ENCODE measurements around the gene EEF2K. TPM values are rescaled to one million over a fixed set of nuclear protein-coding genes. Genes with fewer than 3 reads are reported as not detected.
"Not testable (repeated sequence)": the region's sequence is repeated elsewhere in the genome, so short reads cannot be mapped to it uniquely, and the experiment has no call there.

Gene EEF2K
- total RNA-seq = 9.0 TPM

DNA sequence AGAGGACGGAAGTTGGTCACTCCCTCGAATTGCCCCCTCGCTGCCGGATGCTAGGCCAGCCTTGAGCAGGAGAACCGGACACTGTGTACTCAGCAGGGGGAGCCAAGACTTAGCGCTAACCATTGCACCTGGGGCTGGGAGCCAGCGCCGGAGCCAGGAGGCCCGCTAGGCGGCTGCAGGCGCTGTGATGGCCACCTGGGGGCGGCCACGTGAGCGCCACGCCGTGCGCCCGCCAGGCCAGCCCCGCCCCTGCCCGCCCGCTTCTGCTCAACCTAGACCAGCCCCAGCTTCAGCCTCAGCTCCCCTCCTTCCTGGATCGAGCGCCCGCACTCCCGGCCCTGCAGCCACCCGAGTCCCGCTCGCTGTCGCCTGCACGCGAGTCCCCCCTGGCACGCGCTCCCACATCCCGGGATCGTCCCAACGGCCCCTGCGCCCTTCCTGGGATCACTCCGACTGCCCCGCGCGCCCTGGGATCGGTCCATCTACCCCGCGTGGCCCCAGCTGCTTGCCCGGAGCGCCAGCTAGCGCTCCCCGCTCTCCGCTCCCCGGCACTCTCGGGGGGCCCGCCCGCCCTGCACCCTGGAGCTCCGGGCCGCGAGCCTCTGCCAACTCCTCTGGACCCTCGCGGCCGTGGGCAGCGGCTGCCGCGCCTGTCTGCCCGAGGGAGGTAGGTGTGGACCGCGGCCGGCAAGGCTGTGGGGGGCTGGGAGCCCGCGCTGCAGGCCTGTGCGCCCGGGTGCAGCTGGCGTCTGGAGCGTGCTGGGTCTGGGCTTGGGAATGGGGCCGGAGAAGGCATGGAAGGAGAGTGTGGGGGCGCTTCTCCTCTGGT, at the start of gene EEF2K:
Gene EEF2K, plus strand, starts transcription at position 266 of the 829 bp plus-strand sequence. CDS start 19,452 bp downstream, outside the sequence.
- Histone ChIP-seq H3K4me3 (ENCODE audit: low read length) (peak within 1 kb of the TSS; percentile 69), H3K4me1 (ENCODE audit: insufficient read depth, low read length) (peaks cover 34% of the 10 kb centered on the region), H3K9me3 (ENCODE audit: low read depth, low read length) (no peaks in the 10 kb centered on the region), H3K27me3 (ENCODE audit: insufficient read depth, low read length) (no peaks in the 10 kb centered on the region)

GRCh38 chr16:22161401-22161800, 44.7 kb upstream of the EEF2K start:
- Histone ChIP-seq H3K27me3 (ENCODE audit: insufficient read depth, low read length) (peaks cover 24% of the 10 kb centered on the region), H3K4me3 (ENCODE audit: low read length) (no peak overlapping the region), H3K4me1 (ENCODE audit: insufficient read depth, low read length) (peaks cover 5% of the 10 kb centered on the region), H3K9me3 (ENCODE audit: low read depth, low read length) (no peaks in the 10 kb centered on the region)

- H3K9me3 ChIP-seq (ENCODE audit: low read depth, low read length) = no peaks in the 10 kb centered on the region
- H3K4me1 ChIP-seq (ENCODE audit: insufficient read depth, low read length) = peaks cover 5% of the 10 kb centered on the region
- H3K4me3 ChIP-seq (ENCODE audit: low read length) = no peak within 1 kb of the TSS
- H3K27me3 ChIP-seq (ENCODE audit: insufficient read depth, low read length) = peaks cover 24% of the 10 kb centered on the region
Observed at GRCh38 chr16:22161999-22162655, 44.0 kb upstream of the EEF2K start, which contains the start of gene SDR42E2. Gene SDR42E2 (plus strand): TSS chr16:22162506. CDS start chr16:22165583, 3,077 bp downstream.

GRCh38 chr16:22162656-22163009, 43.4 kb upstream of the EEF2K start:
- Histone ChIP-seq H3K27me3 (ENCODE audit: insufficient read depth, low read length) (peaks cover 24% of the 10 kb centered on the region), H3K9me3 (ENCODE audit: low read depth, low read length) (no peaks in the 10 kb centered on the region), H3K4me3 (ENCODE audit: low read length) (no peak overlapping the region), H3K4me1 (ENCODE audit: insufficient read depth, low read length) (peaks cover 5% of the 10 kb centered on the region)

DNA sequence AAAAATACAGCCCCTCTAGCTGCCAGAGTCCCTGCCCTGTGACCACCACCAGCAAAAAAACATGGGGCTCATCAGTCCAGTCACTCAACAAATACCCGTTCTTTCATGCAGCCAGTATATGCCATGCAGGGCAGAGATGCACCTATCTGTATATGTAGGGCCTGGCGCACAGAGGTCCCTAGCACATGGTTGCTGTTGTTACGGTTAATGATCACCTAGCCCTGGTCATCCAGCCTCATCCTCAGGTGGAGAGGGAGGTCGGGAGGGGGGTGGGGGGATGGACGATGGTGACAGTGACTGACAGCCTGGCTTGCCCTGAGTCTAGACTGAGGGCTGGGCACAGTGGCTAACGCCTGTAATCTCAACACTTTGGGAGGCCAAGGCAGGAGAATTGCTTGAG, 42.3 kb upstream of the EEF2K start:
- Histone ChIP-seq H3K27me3 (ENCODE audit: insufficient read depth, low read length) (peaks cover 24% of the 10 kb centered on the region), H3K4me1 (ENCODE audit: insufficient read depth, low read length) (peaks cover 5% of the 10 kb centered on the region), H3K9me3 (ENCODE audit: low read depth, low read length) (no peaks in the 10 kb centered on the region), H3K4me3 (ENCODE audit: low read length) (no peak overlapping the region)

DNA sequence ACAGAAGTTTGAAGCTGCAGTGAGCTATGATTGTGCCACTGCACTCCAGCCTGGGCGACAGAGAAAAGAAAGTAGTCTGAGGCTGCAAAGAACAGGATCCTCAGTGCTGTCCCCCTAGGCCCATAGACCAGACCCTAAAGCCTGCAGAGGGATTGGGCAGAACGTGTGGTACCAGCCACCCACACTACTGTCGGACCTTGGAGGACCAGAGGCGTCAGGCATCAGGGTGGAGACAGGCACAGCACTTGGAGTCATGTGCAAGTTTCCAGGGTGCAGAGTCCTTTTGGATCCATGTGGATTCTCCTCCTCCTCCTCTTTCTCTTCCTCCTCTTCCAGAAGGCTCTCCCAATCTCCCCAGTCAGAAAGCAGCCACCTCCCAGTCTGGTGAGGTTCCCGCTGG, 41.6 kb upstream of the EEF2K start:
- H3K4me1 ChIP-seq (ENCODE audit: insufficient read depth, low read length) = peaks cover 5% of the 10 kb centered on the region
- H3K9me3 ChIP-seq (ENCODE audit: low read depth, low read length) = no peaks in the 10 kb centered on the region
- peaks cover 24% of the 10 kb centered on the region for H3K27me3 ChIP-seq (ENCODE audit: insufficient read depth, low read length)
- no peak overlapping the region for H3K4me3 ChIP-seq (ENCODE audit: low read length)

DNA sequence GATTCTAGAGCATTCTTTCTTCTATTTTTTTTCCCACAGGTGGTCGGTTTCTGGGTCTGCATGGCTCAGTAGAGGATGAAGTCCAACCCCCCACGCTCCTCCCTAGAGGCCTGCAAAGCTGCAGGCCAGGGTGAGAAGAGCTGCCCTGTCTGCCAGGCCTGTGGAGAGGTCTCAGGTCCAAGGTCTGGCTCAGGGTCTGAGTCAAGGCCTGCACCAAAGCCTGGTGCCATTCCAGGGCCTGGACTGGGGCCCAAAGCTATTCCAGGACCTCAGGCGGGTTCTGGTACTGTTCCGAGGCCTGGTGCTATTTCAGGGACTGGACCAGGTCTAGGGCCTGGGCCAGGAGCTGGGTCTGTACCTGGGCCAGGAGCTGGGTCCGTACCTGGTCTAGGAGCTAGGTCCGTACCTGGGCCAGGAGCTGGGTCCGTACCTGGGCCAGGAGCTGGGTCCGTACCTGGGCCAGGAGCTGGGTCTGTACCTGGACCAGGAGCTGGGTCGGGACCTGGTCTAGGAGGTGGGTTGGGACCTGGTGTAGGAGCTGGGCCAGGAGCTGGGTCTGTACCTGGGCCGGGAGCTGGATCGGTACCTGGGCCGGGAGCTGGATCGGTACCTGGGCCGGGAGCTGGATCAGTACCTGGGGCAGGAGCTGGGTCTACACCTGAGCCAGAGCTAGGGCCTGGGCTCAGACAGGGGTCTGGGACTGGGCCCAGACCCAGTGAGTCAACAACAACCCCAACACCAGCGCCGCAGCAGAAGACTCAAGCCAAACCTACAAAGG, 40.4 kb upstream of the EEF2K start:
- Histone ChIP-seq H3K4me3 (ENCODE audit: low read length) (no peak overlapping the region), H3K9me3 (ENCODE audit: low read depth, low read length) (no peaks in the 10 kb centered on the region), H3K4me1 (ENCODE audit: insufficient read depth, low read length) (peaks cover 5% of the 10 kb centered on the region), H3K27me3 (ENCODE audit: insufficient read depth, low read length) (peaks cover 17% of the 10 kb centered on the region)

- H3K4me3 ChIP-seq (ENCODE audit: low read length) = no peak overlapping the region
- H3K9me3 ChIP-seq (ENCODE audit: low read depth, low read length) = no peaks in the 10 kb centered on the region
- H3K4me1 ChIP-seq (ENCODE audit: insufficient read depth, low read length) = no peaks in the 10 kb centered on the region
- no peaks in the 10 kb centered on the region for H3K27me3 ChIP-seq (ENCODE audit: insufficient read depth, low read length)
Observed at GRCh38 chr16:22171953-22172352, 34.1 kb upstream of the EEF2K start.

GRCh38 chr16:22172642-22173041, 33.4 kb upstream of the EEF2K start:
- H3K4me1 ChIP-seq (ENCODE audit: insufficient read depth, low read length); H3K4me3 ChIP-seq (ENCODE audit: low read length); H3K9me3 ChIP-seq (ENCODE audit: low read depth, low read length); H3K27me3 ChIP-seq (ENCODE audit: insufficient read depth, low read length): not testable (repeated sequence)

- no peaks in the 10 kb centered on the region for H3K4me1 ChIP-seq (ENCODE audit: insufficient read depth, low read length)
- no peaks in the 10 kb centered on the region for H3K27me3 ChIP-seq (ENCODE audit: insufficient read depth, low read length)
- no peaks in the 10 kb centered on the region for H3K9me3 ChIP-seq (ENCODE audit: low read depth, low read length)
- H3K4me3 ChIP-seq (ENCODE audit: low read length) = no peak overlapping the region
Observed at GRCh38 chr16:22174642-22175041, 31.4 kb upstream of the EEF2K start.

- no peaks in the 10 kb centered on the region for H3K4me1 ChIP-seq (ENCODE audit: insufficient read depth, low read length)
Observed at GRCh38 chr16:22177968-22178930, 27.8 kb upstream of the EEF2K start.

DNA sequence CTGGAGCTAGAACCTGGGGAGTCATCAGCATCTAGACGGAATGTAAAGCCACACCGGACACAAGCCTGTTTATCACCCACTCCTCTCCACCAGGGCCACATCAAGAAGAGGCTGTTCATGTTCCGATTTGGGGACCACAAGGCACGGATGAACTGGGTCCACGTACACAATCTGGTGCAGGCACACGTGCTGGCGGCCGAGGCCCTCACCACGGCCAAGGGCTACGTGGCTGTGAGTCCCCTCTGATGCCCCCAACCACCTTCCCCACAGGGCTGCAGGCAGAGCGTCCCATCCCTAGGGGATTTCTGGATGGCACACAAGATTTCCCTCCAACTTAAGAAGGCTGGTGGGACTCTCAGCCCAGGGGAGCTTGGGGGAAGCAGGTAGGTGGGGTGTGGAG, 24.7 kb upstream of the EEF2K start:
- Histone ChIP-seq H3K4me1 (ENCODE audit: insufficient read depth, low read length) (no peaks in the 10 kb centered on the region), H3K9me3 (ENCODE audit: low read depth, low read length) (no peaks in the 10 kb centered on the region), H3K27me3 (ENCODE audit: insufficient read depth, low read length) (no peaks in the 10 kb centered on the region), H3K4me3 (ENCODE audit: low read length) (no peak overlapping the region)

More at GRCh38 chr16:22177968-22178930, 27.8 kb upstream of the EEF2K start:
- Histone ChIP-seq H3K27me3 (ENCODE audit: insufficient read depth, low read length) (no peaks in the 10 kb centered on the region), H3K9me3 (ENCODE audit: low read depth, low read length) (no peaks in the 10 kb centered on the region), H3K4me3 (ENCODE audit: low read length) (no peak overlapping the region)

- no peaks in the 10 kb centered on the region for H3K27me3 ChIP-seq (ENCODE audit: insufficient read depth, low read length)
- no peak overlapping the region for H3K4me3 ChIP-seq (ENCODE audit: low read length)
- no peaks in the 10 kb centered on the region for H3K9me3 ChIP-seq (ENCODE audit: low read depth, low read length)
- no peaks in the 10 kb centered on the region for H3K4me1 ChIP-seq (ENCODE audit: insufficient read depth, low read length)
Observed at GRCh38 chr16:22181843-22182242, 24.2 kb upstream of the EEF2K start.

DNA sequence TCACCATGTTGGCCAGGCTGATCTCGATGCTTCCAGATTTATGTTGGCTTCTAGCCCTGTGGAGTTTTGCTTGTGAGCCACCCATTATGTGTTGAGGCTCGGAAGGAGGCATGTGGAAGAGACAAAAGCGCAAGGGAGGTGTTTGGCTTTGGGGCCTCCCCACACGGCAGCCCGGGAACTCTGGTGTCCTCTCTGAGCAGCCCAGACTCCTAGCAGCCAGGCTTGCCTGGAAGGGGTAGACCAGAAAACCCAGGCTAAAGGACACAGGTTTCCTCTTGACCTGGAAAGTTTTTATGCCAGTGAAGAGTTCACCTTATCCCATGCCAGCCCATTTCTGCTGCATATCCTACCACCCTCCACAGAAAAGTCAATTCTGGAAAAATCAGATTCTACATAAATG, 22.7 kb upstream of the EEF2K start:
- no peaks in the 10 kb centered on the region for H3K9me3 ChIP-seq (ENCODE audit: low read depth, low read length)
- H3K4me1 ChIP-seq (ENCODE audit: insufficient read depth, low read length) = peaks cover 6% of the 10 kb centered on the region
- no peaks in the 10 kb centered on the region for H3K27me3 ChIP-seq (ENCODE audit: insufficient read depth, low read length)
- no peak overlapping the region for H3K4me3 ChIP-seq (ENCODE audit: low read length)

All from mononuclear cell (primary cell).